ENCODE results near the gene KCTD16.

The KCTD16 gene

DNA sequence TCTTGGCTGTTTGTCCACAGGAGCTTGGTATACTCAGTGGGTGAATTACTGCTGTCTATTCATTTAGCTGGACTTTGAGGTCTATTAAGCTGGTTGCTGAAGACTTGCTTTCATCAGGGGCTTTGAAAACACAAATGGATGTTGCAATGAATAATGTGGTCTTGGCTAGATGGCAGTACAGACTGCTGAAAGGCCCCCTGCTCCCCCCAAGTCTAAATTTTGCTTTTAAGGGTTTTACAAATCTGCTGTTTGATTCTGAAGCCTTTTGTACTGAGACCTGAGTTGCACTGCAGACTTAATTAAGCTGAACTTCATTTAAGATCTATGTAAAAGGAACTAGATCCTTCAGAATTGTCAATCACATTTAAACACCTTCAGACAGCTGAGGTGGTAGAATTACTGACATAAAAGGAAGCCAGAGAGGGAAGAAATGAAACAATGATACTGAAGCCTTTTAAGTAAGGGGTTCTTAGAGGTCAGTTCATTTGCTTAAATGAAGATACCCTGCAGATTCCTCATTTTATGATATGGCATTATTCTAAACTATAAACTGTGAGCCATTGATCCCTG is 37.3 kb downstream of the KCTD16 start:
- no peak for DNase-seq (ENCODE audit: low spot score)

DNA sequence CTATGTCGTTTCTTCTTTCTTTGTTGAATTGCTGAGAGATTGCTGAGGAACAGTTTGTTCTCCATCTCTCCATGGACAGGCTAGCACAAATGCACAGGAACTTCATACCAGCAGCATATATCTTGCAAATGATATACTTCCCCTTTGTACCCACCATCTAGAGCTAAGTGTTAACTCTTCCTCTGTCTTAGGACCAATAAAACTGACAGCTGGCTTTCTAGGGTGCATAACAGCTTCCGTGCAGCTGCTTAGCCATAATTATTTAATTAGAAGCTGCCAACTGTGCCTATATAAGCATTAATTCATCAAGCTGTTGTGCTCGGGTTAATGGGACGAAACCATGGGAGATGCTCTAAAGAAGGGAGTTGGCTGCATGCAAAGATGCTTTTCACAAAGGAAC is 38.7 kb downstream of the KCTD16 start:
- no peak for DNase-seq (ENCODE audit: low spot score)

DNA sequence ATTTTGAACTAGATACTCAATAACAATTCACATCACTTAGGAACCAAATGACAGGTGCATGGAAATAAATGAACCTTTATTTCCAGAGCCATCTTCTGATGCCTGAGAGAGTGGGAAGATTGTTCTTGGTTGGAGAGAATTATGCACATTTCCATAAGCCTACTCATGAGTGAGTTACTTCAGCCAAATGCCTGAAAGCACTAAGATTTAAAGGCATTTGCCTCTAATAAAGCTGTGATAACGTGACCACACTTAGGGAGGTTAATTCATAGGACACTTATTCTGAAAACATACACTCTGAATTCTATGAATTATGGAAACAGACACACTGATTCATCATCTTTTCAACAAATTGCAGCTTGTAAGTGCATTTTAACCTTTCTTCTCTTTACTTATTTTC is 40.0 kb downstream of the KCTD16 start:
- DNase-seq (ENCODE audit: low spot score): no peak

DNA sequence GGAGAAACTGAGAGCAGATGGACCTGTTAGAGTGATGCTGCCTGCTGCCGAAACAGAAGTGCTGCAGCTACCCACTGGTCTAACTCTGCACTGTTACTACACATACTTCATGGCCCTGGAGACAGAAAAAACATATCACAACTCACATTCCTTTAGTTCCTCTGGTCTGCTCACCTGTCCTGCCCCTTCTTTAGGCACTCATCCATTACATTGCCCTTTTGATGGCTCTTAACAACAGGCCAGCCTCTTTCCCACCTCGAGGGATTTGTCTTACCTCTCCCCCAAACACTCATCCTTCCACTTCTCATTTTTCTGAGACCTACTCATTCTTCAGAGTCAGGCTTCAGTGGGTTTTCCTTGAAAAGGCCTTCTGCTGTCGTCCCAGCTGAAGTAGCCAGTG is 49.2 kb downstream of the KCTD16 start:
- no peak for DNase-seq (ENCODE audit: low spot score)

DNA sequence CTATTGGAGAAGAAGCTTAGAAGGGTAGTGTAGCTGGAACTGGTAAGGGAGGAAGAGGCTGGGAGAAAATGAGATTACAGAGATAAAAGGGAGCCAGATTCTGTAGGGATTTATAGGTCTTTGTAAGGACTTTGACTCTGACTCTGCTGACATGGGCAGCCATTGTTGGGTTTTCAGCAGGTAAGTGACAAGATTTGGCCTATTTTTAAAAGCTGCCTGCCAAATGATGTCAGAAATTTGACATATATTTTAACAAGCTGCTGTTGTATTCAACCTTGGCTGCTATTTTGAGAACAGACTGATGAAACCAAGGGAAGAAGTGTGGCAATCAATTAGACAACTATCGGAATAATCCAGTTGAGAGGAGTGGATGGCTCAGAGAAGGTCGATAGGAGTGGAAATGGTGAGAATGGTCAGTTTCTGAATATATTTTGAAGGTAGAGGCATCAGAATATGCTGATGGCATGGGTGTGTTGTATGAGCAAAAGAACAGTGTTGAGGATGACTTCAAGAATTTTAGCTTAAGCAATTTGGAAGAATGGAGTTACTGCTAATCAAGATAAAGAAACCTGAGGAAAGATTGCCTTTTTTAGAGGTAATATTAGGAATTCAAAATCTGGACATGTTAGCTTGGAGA is 56.8 kb downstream of the KCTD16 start:
- DNase-seq (ENCODE audit: low spot score): no peak

DNA sequence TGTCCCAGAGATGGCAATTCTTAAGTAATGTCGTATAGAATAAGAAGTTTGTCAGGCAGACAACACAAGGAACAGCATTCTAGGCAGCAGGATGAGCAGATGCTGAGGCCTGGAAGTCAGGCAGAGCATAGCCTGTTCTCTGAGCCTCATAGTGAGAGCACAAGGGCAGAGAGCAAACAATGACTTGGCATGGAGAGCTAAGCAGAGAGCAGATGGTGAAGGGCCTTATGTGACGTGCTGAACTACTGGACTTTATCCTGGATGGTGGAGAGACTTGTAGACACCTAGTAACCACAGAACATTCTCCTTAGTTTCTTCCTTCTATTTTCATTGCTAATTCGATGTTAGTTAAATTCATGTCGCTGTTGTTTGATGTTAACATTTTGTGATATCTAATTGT is 60.1 kb downstream of the KCTD16 start:
- no peak for DNase-seq (ENCODE audit: low spot score)

DNA sequence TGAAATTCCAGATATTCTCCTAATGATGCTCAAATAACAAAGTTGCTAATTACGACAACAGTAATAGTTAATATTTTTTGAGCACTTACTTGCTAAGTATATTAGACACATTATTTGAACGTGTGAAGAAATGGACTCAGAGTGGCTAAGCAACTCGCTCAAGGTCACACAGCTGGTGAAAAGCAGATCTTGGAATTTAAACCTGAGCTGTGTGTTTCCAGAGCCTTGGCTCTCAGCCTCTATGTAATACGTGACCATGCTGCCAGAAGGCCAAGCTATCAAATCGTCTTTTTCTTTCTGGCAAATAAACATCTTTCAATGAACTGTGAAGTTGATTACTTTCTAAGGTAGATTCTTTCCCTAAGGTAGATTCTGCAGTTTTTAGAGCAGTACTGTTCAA is 61.6 kb downstream of the KCTD16 start:
- no peak for DNase-seq (ENCODE audit: low spot score)

DNA sequence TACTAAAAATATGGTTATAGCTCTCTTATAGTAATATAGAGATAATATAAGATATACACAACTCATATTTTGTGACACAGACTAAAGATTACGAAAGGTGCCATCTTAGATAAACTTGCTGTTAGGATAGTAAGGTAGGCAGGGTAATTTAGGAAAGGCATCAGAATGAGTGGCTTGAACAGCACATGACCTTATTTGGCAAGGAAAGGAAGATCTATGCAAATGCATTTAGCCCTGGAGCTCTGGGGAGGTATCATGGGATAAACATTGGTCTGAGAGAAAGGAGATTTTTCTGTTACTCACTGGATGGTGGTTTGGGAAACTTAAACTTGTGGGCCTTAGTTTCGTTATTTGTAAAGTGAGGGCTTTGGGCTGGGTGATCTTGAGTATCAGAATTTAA is 65.8 kb downstream of the KCTD16 start:
- no peak for DNase-seq (ENCODE audit: low spot score)

DNA sequence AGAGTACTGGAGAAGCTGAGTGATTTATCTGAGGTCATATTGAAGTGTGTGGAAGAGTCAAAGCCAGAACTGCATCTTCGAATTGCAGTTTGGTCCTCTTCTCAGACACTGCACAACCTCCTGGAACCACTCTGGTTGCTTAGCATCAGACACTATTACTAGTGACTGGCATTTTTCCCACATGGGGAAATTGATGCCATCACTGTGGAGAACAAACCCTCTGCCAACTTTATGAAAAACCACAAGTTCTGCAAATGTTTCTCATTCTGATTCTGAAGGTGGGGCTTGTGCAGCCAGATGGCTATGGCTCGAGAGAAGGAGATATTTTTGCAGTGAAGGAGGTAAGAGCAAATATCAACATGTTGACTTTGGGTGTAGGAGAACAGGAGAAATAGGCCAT is 67.2 kb downstream of the KCTD16 start:
- DNase-seq (ENCODE audit: low spot score): no peak

DNA sequence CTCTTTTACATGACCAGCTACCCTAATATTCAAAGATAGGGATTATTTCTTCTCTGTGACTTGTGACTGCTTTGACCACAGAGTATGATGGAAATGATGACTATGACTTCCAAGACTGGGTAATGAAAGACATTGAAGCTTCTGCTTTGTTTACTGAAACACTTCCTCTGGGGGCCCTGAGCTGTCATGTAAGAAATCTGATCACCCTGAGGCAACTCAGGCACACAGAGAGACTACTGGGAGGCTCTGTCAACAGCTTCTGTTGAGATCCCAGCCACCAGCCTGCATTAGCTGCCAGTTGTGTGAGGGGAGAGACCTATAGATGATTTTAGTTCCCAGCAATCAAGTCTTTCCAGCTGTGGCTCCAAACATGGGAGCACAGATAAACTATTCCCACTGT is 76.5 kb downstream of the KCTD16 start:
- DNase-seq (ENCODE audit: low spot score): no peak

DNA sequence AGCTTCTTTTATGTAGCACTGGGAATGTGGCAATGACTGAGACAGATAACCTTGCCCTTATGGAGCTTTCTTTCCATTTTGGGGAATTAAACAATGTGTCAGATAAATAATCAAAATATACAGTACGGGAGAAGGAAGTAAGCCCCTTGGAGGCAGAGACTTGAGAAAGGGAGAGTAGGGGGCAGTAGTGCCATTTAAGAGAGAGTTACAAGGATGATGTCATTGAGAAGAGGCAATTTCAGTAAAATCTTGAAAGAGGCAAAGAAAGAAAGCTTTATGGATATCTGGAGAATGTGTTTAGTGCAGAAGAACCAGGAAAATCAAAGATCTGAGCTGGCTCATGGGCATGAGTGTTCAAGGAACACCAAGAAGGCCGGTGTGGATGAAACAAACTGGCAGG is 77.3 kb downstream of the KCTD16 start:
- no peak for DNase-seq (ENCODE audit: low spot score)

DNA sequence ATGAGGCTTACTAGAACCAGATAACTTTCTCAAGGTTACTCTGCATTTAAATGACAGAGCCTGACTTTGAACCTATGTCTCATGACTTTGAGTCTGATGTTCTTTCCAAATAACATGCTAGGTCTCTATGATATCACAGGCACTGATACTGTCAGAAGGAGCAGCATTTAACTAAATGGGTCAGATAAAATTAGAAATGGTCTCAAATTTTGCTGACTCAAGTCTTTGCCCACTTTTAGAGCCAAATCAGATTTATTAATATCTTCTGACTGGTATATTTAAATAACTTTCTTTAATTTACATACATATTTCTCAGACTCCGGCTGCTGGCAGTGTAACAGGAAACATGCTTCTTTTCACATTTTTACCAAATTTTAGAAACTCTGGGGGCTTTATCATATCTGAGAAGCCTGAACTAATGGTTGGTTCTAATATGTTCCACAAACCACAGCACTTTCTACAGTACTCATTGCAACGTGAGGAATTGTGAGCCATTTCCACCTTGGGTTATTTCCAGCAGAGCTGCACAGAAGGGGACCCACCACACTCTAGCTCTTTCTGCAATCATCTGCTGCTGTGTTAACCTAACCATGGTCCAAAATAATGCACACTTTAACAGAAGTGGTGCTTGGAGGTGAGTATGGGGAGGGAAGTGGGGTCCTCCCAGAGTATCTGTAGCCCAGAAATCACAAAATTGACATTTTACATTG is 79.2 kb downstream of the KCTD16 start:
- no peak for DNase-seq (ENCODE audit: low spot score)

DNA sequence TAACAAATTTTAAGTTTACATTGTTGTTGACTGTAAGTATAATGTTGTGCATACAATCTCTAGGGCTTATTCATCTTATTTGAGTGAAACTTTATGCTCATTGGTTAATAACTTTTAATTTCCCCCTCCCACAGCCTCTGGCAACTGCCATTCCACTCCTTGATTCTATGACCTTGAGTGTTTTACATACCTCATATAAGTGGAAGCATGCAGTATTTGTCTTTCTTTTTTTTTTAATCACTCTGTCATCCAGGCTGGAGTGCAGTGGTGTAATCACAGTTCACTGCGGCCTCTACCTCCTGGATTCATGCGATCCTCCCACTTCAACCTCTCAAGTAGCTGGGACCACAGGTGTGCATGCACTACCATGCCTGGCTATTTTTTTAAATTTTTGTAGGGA is 83.9 kb downstream of the KCTD16 start:
- DNase-seq (ENCODE audit: low spot score): no peak

DNA sequence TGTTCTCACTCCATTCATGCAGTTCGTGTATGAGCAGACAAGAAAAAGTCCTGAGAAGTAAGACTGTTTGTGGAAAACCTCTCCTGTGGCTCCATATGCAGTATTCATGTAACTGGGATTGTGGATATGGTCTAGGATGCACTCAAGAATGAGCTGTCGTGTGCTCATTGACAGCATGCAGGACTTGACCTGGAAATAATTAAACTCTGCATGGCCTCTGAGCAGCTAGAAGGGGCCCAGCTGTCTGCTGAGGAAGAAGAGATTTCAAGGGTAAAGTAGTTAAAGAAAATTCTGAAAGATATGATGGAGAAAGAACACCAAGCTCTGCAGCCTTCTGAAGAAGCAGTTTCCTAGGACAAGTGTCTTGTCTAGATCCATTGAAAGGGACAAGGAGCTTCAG is 89.4 kb downstream of the KCTD16 start:
- no peak for DNase-seq (ENCODE audit: low spot score)

DNA sequence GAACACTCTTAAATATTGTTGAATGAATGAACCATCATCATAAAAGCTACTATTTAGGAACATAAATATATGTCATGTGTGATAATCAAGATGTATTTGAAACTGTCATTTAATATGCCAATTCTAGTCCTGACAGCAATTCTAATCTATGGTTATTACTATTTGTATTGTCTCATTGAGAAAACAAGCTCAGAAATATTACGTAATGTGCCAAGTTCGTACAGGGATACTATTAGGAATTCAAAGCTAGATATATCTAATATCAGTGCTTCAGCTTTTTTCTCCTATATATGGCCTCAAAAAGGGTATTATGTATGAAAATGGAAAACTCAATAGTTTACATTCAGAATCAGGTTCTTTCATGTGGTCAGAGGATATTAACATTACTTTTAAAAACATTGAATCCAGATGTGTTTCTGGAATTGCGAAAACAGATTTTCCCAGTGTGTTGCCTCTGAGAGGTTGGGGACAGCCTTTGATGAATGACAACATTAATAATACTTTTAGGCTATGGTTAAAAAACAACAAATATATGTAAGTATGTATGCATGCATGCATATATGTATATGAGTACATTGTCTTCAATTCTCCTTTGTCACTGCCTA is 95.1 kb downstream of the KCTD16 start:
- no peak for DNase-seq (ENCODE audit: low spot score)

DNA sequence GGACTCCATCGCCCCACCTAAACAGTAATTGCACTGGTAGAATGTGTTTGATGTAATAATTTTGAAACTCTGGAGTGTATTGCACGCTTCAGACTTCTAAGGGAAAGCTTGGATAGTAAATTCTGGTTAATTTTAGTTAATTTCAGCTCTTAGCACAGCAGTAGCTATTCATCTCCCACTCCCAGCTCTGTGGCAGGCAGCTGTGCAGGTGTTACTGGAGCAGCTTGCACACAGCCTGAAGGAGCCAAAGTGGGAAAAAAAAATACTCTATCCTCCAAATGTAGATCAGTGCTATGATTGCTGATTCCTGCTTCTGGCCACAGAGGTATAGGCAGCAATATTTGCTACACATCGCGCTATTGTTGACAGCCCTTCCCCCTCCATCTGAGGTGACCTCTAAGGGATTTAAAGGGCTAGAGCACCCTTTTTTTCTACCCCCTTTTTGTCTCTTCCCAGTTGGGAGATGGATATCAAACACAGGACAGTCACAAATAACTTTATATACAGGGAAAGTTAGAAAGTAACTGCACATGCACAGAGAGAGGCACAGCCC is 97.4 kb downstream of the KCTD16 start:
- no peak for DNase-seq (ENCODE audit: low spot score)

DNA sequence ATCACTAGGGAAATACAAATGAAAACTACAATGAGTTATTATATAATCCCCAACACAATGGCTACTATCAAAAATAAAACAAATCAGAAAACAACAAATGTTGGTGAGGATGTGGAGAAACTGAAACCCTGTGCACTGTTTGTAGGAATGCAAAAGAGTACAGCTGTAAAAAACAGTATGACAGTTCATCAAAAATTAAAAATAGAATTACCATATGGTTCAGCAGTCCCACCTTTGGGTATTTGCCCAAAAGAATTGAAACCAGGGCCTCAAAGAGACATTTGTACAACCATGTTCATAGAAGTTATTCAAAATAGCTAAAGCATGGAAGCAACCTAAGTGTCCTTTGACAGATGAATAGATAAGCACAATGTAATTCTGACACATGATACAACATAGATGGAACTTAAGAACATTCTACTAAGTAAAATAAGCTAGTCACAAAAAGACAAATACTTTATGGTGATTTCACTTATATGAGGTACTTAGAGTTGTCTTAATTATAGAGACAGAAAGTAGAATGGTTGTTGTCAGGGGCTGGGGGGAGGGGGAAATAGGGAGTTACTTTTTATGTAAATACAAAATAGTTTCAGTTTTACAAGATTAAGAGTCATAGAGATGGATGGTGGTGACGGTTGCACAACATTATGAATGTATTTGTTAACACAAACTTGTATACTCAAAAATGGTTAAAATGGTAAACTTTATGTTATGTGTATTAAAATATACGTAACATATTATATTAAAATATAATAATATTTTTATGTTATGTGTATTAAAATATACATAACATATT is 102.8 kb downstream of the KCTD16 start:
- no peak for DNase-seq (ENCODE audit: low spot score)

DNA sequence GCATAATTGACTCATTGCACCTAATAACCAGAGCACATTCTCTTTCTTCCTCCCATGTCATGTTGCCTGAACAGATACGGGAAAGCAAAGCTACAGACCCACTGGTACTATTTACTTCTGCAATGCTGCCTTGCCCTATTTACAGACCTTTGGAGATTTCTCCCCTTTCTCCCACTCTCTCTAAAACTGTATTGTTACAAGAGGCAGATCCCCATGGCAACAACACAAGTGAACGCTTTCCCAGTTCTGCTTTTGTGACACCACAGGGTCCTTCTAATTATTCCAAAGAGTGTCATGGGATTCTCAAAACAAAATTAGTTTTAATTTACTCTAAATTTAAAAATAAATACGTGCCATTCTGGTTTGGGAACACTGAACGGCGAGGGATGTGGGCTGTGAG is 104.7 kb downstream of the KCTD16 start:
- no peak for DNase-seq (ENCODE audit: low spot score)

DNA sequence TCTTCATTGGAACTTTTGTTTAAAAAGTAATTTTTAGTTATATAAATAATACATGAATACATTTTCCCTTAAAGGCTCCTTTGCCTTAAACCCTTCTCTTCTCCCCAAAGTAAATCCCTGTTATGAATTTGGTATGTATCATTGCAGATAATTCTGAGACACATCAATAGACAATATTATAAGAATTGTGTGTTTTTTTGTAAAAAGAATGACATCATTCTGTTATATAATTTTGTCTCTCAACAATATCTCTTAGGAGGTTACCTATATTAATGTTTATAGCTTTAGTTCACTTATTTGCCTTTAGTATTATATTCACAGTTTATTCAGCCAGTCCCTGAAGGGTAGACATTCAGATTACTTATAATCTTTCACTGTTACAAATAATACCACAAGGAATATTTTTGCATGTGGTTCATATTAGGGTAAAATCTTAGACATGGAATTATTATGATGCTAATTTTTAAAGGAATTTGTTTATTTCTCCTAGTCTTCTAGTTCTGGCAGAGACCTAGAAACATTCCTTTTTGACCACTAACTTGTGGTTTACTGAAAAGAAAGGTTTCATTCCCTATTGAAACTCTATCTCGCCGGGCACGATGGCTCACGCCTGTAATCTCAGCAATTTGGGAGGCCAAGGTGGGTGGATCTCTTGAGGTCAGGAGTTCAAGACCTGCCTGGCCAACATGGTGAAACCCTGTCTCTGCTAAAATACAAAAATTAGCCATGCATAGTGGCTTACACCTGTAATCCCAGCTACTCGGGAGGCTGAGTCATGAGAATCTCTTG is 105.6 kb downstream of the KCTD16 start:
- DNase-seq (ENCODE audit: low spot score): no peak

DNA sequence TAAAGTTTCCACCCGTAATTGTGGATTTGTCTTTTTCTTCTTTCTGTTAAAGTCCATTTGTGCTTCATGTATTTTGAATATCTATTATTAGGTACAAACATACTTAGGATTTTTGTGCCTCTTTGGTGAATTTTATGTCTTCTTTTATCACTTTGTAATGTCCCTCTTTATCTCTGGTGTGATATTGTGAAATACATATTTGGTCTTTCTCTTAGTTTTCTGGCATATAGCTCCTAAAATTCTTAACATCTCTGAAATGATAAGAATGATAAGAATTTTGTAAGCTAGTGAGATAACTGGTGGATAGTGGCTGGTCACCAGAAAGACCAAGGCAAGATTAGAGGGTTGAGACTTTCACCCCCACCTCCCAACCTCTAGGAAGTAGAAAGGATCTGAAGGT is 111.1 kb downstream of the KCTD16 start:
- no peak for DNase-seq (ENCODE audit: low spot score)

DNA sequence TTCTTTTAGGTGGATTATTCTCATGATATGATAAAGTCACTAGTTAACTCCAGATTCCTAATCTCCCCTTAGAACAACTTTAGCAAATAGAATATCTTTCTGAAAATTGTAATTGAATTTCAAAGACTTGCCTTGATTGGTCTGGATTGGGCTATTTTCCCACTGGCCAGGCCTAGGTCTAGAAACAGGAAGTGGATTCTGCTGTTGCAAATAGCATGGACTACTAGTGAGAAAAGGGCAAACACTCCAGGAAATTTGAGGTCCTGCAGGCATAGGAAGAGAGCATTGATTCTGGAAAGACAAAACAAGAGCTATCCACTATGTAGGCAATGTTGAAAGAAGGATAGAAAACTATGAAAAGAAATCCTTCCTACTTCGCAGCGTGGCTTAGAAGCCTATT is 113.4 kb downstream of the KCTD16 start:
- DNase-seq (ENCODE audit: low spot score): no peak
